Measurements from ENCODE around the gene C1orf167. TPM values are rescaled to one million over a fixed set of nuclear protein-coding genes. Genes with fewer than 3 reads are reported as not detected.

C1orf167 gene
- total and polyA plus RNA-seq, 4 donors: 0.37 TPM; not detected in 3

GRCh38 chr1:11738783-11739182 is 23.2 kb upstream of the C1orf167 start:
- no peak for DNase-seq (ENCODE audit: low spot score)
- Histone ChIP-seq H3K27me3 (ENCODE audit: control insufficient read depth in 4 of 4, insufficient read depth in 4 of 4, low read length in 3 of 4) (no peaks in the 10 kb centered on the region), H3K4me3 (ENCODE audit: low read depth in 1 of 3, low read length in 3 of 3) (no peak overlapping the region), H3K9me3 (ENCODE audit: control insufficient read depth in 4 of 4, low read length in 3 of 4) (no peaks in the 10 kb centered on the region), H3K4me1 (ENCODE audit: control insufficient read depth in 4 of 4, insufficient read depth in 4 of 4, low read length in 3 of 4) (peaks cover 1 to 14% (median 8%) of the 10 kb centered on the region in 4 donors), H3K9ac (ENCODE audit: low read depth in 1 of 2, low read length in 2 of 2) (no peak overlapping the region), H3K36me3 (ENCODE audit: control insufficient read depth in 4 of 4, insufficient read depth in 3 of 4, low read depth in 1 of 4, low read length in 3 of 4) (no peaks in the 10 kb centered on the region), H3K27ac (ENCODE audit: low read depth in 1 of 2, low read length in 2 of 2) (no peak overlapping the region)
- WGBS: 92% methylated on average over 6 of the region's 6 CpGs
- TF ChIP-seq ZBTB33 (IDR thresholded peaks at IDR 0.05) (no peak), GABPA (IDR thresholded peaks at IDR 0.05 in 1 of 2, conservative IDR thresholded peaks at IDR 0.05 in 1 of 2) (no peak), NR2F2 (IDR thresholded peaks at IDR 0.05) (no peak), SP1 (IDR thresholded peaks at IDR 0.05) (no peak), JUND (IDR thresholded peaks at IDR 0.05) (no peak), EGR1 (IDR thresholded peaks at IDR 0.05; ENCODE audit: low read depth in 2 of 2) (no peak), ATF3 (IDR thresholded peaks at IDR 0.05) (no peak), CTCF (IDR thresholded peaks at IDR 0.05; ENCODE audit: low read depth, low read length, missing input control) (no peak), RXRA (IDR thresholded peaks at IDR 0.05) (no peak), YY1 (IDR thresholded peaks at IDR 0.05) (no peak)

GRCh38 chr1:11740258-11741192 is 21.5 kb upstream of the C1orf167 start:
- no peaks in the 10 kb centered on the region for H3K27me3 ChIP-seq (ENCODE audit: control insufficient read depth in 4 of 4, insufficient read depth in 4 of 4, low read length in 3 of 4)
- 69% methylated on average over 15 of the region's 15 CpGs for WGBS
- no peak overlapping the region for H3K9ac ChIP-seq (ENCODE audit: low read depth in 1 of 2, low read length in 2 of 2)

More at GRCh38 chr1:11740258-11741192, 21.5 kb upstream of the C1orf167 start:
- TF ChIP-seq SP1 (IDR thresholded peaks at IDR 0.05): no peak
- TF ChIP-seq FOXA2 (IDR thresholded peaks at IDR 0.05): no peak
- no peak for TF ChIP-seq FOXA1 (IDR thresholded peaks at IDR 0.05)
- TF ChIP-seq TAF1 (conservative IDR thresholded peaks at IDR 0.05): no peak
- TF ChIP-seq JUND (IDR thresholded peaks at IDR 0.05): no peak
- no peak for TF ChIP-seq EGR1 (IDR thresholded peaks at IDR 0.05; ENCODE audit: low read depth in 2 of 2)
- TF ChIP-seq ATF3 (IDR thresholded peaks at IDR 0.05): no peak
- no peak for TF ChIP-seq RAD21 (IDR thresholded peaks at IDR 0.05)
- no peak for TF ChIP-seq CTCF (IDR thresholded peaks at IDR 0.05; ENCODE audit: low read depth, low read length, missing input control)
- no peak for TF ChIP-seq MAX (IDR thresholded peaks at IDR 0.05)
- TF ChIP-seq ZBTB33 (IDR thresholded peaks at IDR 0.05): no peak
- TF ChIP-seq GABPA (IDR thresholded peaks at IDR 0.05 in 1 of 2, conservative IDR thresholded peaks at IDR 0.05 in 1 of 2): no peak
- Histone ChIP-seq H3K4me3 (ENCODE audit: low read depth in 1 of 3, low read length in 3 of 3) (no peak overlapping the region), H3K9me3 (ENCODE audit: control insufficient read depth in 4 of 4, low read length in 3 of 4) (no peaks in the 10 kb centered on the region), H3K36me3 (ENCODE audit: control insufficient read depth in 4 of 4, insufficient read depth in 3 of 4, low read depth in 1 of 4, low read length in 3 of 4) (no peaks in the 10 kb centered on the region), H3K27ac (ENCODE audit: low read depth in 1 of 2, low read length in 2 of 2) (no peak overlapping the region), H3K4me1 (ENCODE audit: control insufficient read depth in 4 of 4, insufficient read depth in 4 of 4, low read length in 3 of 4) (peaks cover 1 to 13% (median 8%) of the 10 kb centered on the region in 4 donors)
- DNase-seq (ENCODE audit: low spot score): no peak
